ENCODE data around the gene PSKH1. TPM values are rescaled to one million over a fixed set of nuclear protein-coding genes. Genes with fewer than 3 reads are reported as not detected.

The PSKH1 gene
- polyA plus RNA-seq, 1 donor (not counting 4 experiments of a cell fraction or from before 2014, with no cell fraction given), result 10.7 TPM

DNA sequence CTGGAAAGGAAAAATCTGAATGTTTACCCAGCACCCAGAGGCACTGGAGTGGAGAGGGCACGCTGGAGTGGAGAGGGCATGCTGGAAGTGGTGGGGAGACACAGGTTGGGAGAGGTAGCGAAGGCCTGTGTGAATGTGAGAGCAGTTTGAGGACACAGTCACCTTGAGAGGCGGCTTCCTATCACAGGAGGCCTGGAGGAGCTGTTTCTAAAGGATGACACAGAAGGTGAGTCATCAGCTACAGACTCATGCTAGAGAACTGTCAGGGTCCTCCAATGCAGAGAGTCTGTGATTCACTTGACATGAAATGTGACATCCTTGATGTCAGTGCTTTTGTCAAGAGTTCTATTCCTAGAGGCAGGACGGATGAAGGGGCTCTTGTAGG lies 24.8 kb downstream of the PSKH1 start:
- Histone ChIP-seq H3K4me2 (ENCODE audit: control insufficient read depth, extremely low read depth, insufficient read depth, low read depth, low read length) (peak overlapping the region; percentile 3), H3K27ac (ENCODE audit: control insufficient read depth, insufficient read depth, low read length) (peak overlapping the region; percentile 10), H3K4me1 (ENCODE audit: control insufficient read depth, extremely low read depth, insufficient read depth, low read length) (peaks cover 32% of the 10 kb centered on the region), H2AFZ (ENCODE audit: control insufficient read depth, low read length) (no peak overlapping the region), H3K9me1 (ENCODE audit: control insufficient read depth, extremely low read depth, insufficient read depth, low read length) (peaks cover 11% of the 10 kb centered on the region), H3K9me3 (ENCODE audit: control insufficient read depth, low read depth, low read length) (no peaks in the 10 kb centered on the region), H3K4me3 (ENCODE audit: control insufficient read depth in 2 of 3, extremely low read depth in 1 of 3, insufficient read depth in 2 of 3, low read depth in 1 of 3, low read length in 3 of 3) (no peak overlapping the region), H4K20me1 (ENCODE audit: control insufficient read depth, extremely low read depth, insufficient read depth, low read length) (peaks cover 17% of the 10 kb centered on the region), H3K27me3 (ENCODE audit: control insufficient read depth, extremely low read depth, insufficient read depth, low read length) (no peaks in the 10 kb centered on the region), H3K36me3 (ENCODE audit: control insufficient read depth in 2 of 2, extremely low read depth in 1 of 2, insufficient read depth in 2 of 2, low read length in 2 of 2) (peaks cover 4 to 8% of the 10 kb centered on the region in 2 experiments), H3K9ac (ENCODE audit: control insufficient read depth, extremely low read depth, insufficient read depth, low read length) (no peak overlapping the region), H3K79me2 (ENCODE audit: control insufficient read depth, insufficient read depth, low read length) (peaks cover 6% of the 10 kb centered on the region)
- FAIRE-seq, result peak; percentile 100
- peak; percentile 68 for DNase-seq (ENCODE audit: low read depth, low spot score)
- TF ChIP-seq, protein P1, sequence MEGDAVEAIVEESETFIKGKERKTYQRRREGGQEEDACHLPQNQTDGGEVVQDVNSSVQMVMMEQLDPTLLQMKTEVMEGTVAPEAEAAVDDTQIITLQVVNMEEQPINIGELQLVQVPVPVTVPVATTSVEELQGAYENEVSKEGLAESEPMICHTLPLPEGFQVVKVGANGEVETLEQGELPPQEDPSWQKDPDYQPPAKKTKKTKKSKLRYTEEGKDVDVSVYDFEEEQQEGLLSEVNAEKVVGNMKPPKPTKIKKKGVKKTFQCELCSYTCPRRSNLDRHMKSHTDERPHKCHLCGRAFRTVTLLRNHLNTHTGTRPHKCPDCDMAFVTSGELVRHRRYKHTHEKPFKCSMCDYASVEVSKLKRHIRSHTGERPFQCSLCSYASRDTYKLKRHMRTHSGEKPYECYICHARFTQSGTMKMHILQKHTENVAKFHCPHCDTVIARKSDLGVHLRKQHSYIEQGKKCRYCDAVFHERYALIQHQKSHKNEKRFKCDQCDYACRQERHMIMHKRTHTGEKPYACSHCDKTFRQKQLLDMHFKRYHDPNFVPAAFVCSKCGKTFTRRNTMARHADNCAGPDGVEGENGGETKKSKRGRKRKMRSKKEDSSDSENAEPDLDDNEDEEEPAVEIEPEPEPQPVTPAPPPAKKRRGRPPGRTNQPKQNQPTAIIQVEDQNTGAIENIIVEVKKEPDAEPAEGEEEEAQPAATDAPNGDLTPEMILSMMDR (optimal IDR thresholded peaks at IDR 0.05 in 1 of 3, IDR thresholded peaks at IDR 0.05 in 1 of 3, conservative IDR thresholded peaks at IDR 0.05 in 1 of 3; ENCODE audit: extremely low read depth in 1 of 3, insufficient read depth in 2 of 3, low read length in 3 of 3), result no peak
- TF ChIP-seq EZH2 (IDR thresholded peaks at IDR 0.05; ENCODE audit: low read length), result no peak
- dilution Hi-C loops (cut with MboI; ENCODE audit: extremely low pct_ligation_motif_present, low sequenced_read_pairs), result no loop called here

DNA sequence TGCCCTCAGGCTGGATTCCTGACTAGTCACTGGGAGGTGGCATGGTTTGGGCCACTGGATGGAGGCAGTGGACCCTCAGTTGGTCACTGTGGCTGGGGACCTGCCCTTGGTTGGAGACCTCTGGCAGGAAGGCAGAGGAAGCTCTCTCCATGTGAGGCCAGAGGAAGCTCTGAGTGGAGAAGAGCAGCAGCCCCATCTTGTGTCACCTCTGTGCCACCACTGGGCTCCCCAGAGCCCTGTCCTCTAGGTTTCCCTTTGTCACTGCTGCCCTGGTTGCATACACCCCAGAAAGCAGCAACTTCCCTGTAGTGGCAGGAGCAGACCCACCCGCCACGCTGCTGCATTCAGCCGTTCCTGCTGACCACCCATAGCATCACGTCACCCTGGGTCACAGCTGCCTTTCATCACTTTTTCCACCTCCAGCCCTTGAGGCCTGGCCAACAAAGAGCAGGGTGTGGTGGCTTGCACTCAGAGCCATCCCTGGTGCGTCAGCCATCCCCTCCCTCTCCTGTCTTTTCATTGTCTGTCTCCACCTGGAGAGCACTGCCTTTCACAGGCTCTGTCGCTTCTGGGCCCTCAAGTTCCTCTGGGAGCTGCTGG lies 26.7 kb downstream of the PSKH1 start:
- Histone ChIP-seq H3K4me3 (ENCODE audit: control insufficient read depth in 2 of 3, extremely low read depth in 1 of 3, insufficient read depth in 2 of 3, low read depth in 1 of 3, low read length in 3 of 3) (no peak overlapping the region), H3K79me2 (ENCODE audit: control insufficient read depth, insufficient read depth, low read length) (peaks cover 6% of the 10 kb centered on the region), H3K4me2 (ENCODE audit: control insufficient read depth, extremely low read depth, insufficient read depth, low read depth, low read length) (no peak overlapping the region), H3K27me3 (ENCODE audit: control insufficient read depth, extremely low read depth, insufficient read depth, low read length) (no peaks in the 10 kb centered on the region), H3K9me3 (ENCODE audit: control insufficient read depth, low read depth, low read length) (no peaks in the 10 kb centered on the region), H2AFZ (ENCODE audit: control insufficient read depth, low read length) (no peak overlapping the region), H4K20me1 (ENCODE audit: control insufficient read depth, extremely low read depth, insufficient read depth, low read length) (peaks cover 22% of the 10 kb centered on the region), H3K9ac (ENCODE audit: control insufficient read depth, extremely low read depth, insufficient read depth, low read length) (no peak overlapping the region), H3K9me1 (ENCODE audit: control insufficient read depth, extremely low read depth, insufficient read depth, low read length) (peaks cover 11% of the 10 kb centered on the region), H3K36me3 (ENCODE audit: control insufficient read depth in 2 of 2, extremely low read depth in 1 of 2, insufficient read depth in 2 of 2, low read length in 2 of 2) (peaks cover 5 to 8% of the 10 kb centered on the region in 2 experiments), H3K4me1 (ENCODE audit: control insufficient read depth, extremely low read depth, insufficient read depth, low read length) (peaks cover 40% of the 10 kb centered on the region), H3K27ac (ENCODE audit: control insufficient read depth, insufficient read depth, low read length) (no peak overlapping the region)
- dilution Hi-C loops (cut with MboI; ENCODE audit: extremely low pct_ligation_motif_present, low sequenced_read_pairs), result no loop called here
- FAIRE-seq (no peak), DNase-seq (ENCODE audit: low read depth, low spot score) (no peak)
- no peak for TF ChIP-seq EZH2 (IDR thresholded peaks at IDR 0.05; ENCODE audit: low read length)
- TF ChIP-seq, protein P1 (optimal IDR thresholded peaks at IDR 0.05 in 1 of 3, IDR thresholded peaks at IDR 0.05 in 1 of 3, conservative IDR thresholded peaks at IDR 0.05 in 1 of 3; ENCODE audit: extremely low read depth in 1 of 3, insufficient read depth in 2 of 3, low read length in 3 of 3), result no peak

All from keratinocyte (primary cell).